HepG2 (cell line): ENCODE data around the gene AGXT. TPM values are rescaled to one million over a fixed set of nuclear protein-coding genes. Genes with fewer than 3 reads are reported as not detected.

Source experiments
- ARID4A ChIP-seq: sonication (generic); formaldehyde crosslinking; IDR thresholded peaks from 2 replicates; pipeline ENCODE4 v1.5.0; 2020; ENCODE audit warnings: mild to moderate bottlenecking, missing genetic modification reagents, borderline replicate concordance
- ASH2L ChIP-seq: fragments of 300-600, 200-600 bp; sonication (generic); IDR thresholded peaks from 2 replicates; pipeline ENCODE4 v1.7.0; 2017; ENCODE audit warnings: low read depth, mild to moderate bottlenecking, moderate library complexity, mixed read lengths, low read length; ENCODE audit not compliant: insufficient read length
- ELF1 ChIP-seq: sonication (generic); formaldehyde crosslinking; IDR thresholded peaks from 2 replicates; pipeline ENCODE4 v1.4.0; 2020; ENCODE audit warnings: missing genetic modification reagents
- ELF3 ChIP-seq: IDR thresholded peaks from 2 replicates; pipeline ENCODE4 v1.6.1; 2016; ENCODE audit warnings: missing genetic modification reagents, missing compliant biosample characterization
- ERF ChIP-seq: IDR thresholded peaks from 2 replicates; pipeline ENCODE4 v1.6.1; 2018; ENCODE audit warnings: missing biosample characterization, missing genetic modification reagents
- FOSL2 ChIP-seq: sonication (generic); formaldehyde crosslinking; IDR thresholded peaks from 2 replicates; pipeline ENCODE4 v1.4.0; 2020; ENCODE audit warnings: missing genetic modification reagents
- FOXK1 ChIP-seq: sonication (generic); formaldehyde crosslinking; IDR thresholded peaks from 2 replicates; pipeline ENCODE4 v1.4.0; 2020; ENCODE audit warnings: low read depth, missing genetic modification reagents, borderline replicate concordance
- GATAD2A ChIP-seq: IDR thresholded peaks from 2 replicates; pipeline ENCODE4 v1.6.1; 2016
- MXD4 ChIP-seq: IDR thresholded peaks from 2 replicates; pipeline ENCODE4 v1.6.1; 2016; ENCODE audit warnings: mild to moderate bottlenecking, missing biosample characterization, missing genetic modification reagents
- NCOA1 ChIP-seq: sonication (generic); formaldehyde crosslinking; IDR thresholded peaks from 2 replicates; pipeline ENCODE4 v1.9.0; 2021; ENCODE audit warnings: missing genetic modification reagents
- NFKBIZ ChIP-seq: IDR thresholded peaks from 2 replicates; pipeline ENCODE4 v1.6.1; 2018; ENCODE audit warnings: missing genetic modification reagents, missing compliant biosample characterization
- RAD21 ChIP-seq: fragments of 450-650 bp; formaldehyde crosslinking; IDR thresholded peaks from 2 replicates; pipeline ENCODE4 v1.5.0; 2020; ENCODE audit warnings: mild to moderate bottlenecking
- XRCC5 ChIP-seq: fragments of 200-400 bp; formaldehyde crosslinking; optimal IDR thresholded peaks from 2 replicates; pipeline ENCODE3; 2017; ENCODE audit warnings: mild to moderate bottlenecking, low read length
- YY1 ChIP-seq: IDR thresholded peaks from 2 replicates; pipeline ENCODE4 v1.6.1; 2011; ENCODE audit warnings: low read length, low read depth, moderate library complexity, mild to moderate bottlenecking; ENCODE audit not compliant: insufficient read depth, insufficient replicate concordance
- ZNF260 ChIP-seq: sonication (generic); formaldehyde crosslinking; IDR thresholded peaks from 2 replicates; pipeline ENCODE4 v1.4.0; 2020; ENCODE audit warnings: missing genetic modification reagents, low read depth, mild to moderate bottlenecking, borderline replicate concordance
- ZNF605 ChIP-seq: sonication (generic); formaldehyde crosslinking; IDR thresholded peaks from 2 replicates; pipeline ENCODE4 v1.8.0; 2022; ENCODE audit warnings: mild to moderate bottlenecking, missing genetic modification reagents
- ZNF704 ChIP-seq: sonication (generic); formaldehyde crosslinking; IDR thresholded peaks from 2 replicates; pipeline ENCODE4 v1.8.1; 2023; ENCODE audit warnings: mild to moderate bottlenecking, inconsistent platforms, moderate library complexity, missing genetic modification reagents, borderline replicate concordance
- ZNF724P ChIP-seq: sonication (generic); formaldehyde crosslinking; IDR thresholded peaks from 2 replicates; pipeline ENCODE4 v1.8.0; 2022; ENCODE audit warnings: missing genetic modification reagents, borderline replicate concordance
- ZNF768 ChIP-seq: sonication (generic); formaldehyde crosslinking; IDR thresholded peaks from 2 replicates; pipeline ENCODE4 v1.4.0; 2020; ENCODE audit warnings: missing genetic modification reagents
- polyA plus RNA-seq, 8 experiments: library from polyadenylated mRNA; depleted of rRNA in 3 of 8; stranded (reverse) in 7 of 8; unstranded in 1 of 8; fragments of >200 nt; fragmentation: Illumina TruSeq in 4 of 8; extraction: Trizol in 4 of 8; gene quantifications; 2 replicates each; pipeline versions ENCODE4 v1.2.1 to v1.2.3, GENCODE V29; 2011 to 2016; ENCODE audit warnings: low read depth in 4 of 8, missing spikeins in 1 of 8, mixed read lengths in 1 of 8; ENCODE audit not compliant: insufficient read depth in 1 of 8
- total RNA-seq, 5 experiments: library from RNA; depleted of rRNA; stranded (reverse); fragments of >200 nt; fragmentation: Illumina TruSeq; extraction: Trizol; gene quantifications; 2 replicates each; pipeline ENCODE4 v1.2.3, GENCODE V29; 2016; ENCODE audit warnings: low read depth in 1 of 5
- TF ChIP-seq, protein P1 (sequence below): IDR thresholded peaks from 2 replicates; pipeline ENCODE4 v1.6.1; 2018; ENCODE audit warnings: missing genetic modification reagents, mild to moderate bottlenecking, missing compliant biosample characterization
- TF ChIP-seq, protein P2 (sequence below): sonication (generic); formaldehyde crosslinking; IDR thresholded peaks from 2 replicates; pipeline ENCODE4 v1.4.0; 2020; ENCODE audit warnings: mild to moderate bottlenecking, missing genetic modification reagents

The AGXT gene
- total and polyA plus RNA-seq, 2 of the 13 experiments (the other 11 are each of a cell fraction or from before 2014, with no cell fraction given): 41.9 to 96.1 TPM

GRCh38 chr2:240851078-240851991 is 17.3 kb upstream of the AGXT start (continued):
- peak; percentile 57; the same call in 1 of the 2 replicates for TF ChIP-seq ARID4A (CRISPR knock-in tag)
- TF ChIP-seq FOSL2: peak; percentile 40; the same call in 1 of the 2 replicates
- TF ChIP-seq ELF3 (CRISPR knock-in tag): peak; percentile 68; the same call in 1 of the 2 replicates
- TF ChIP-seq ZNF605 (CRISPR knock-in tag): peak; percentile 69
- peak; percentile 26; the same call in 1 of the 2 replicates for TF ChIP-seq ZNF768
- TF ChIP-seq ASH2L: no peak
- no peak for TF ChIP-seq ZNF704 (CRISPR knock-in tag)
- peak; percentile 67; the same call in 1 of the 2 replicates for TF ChIP-seq ERF
- TF ChIP-seq, protein P1, sequence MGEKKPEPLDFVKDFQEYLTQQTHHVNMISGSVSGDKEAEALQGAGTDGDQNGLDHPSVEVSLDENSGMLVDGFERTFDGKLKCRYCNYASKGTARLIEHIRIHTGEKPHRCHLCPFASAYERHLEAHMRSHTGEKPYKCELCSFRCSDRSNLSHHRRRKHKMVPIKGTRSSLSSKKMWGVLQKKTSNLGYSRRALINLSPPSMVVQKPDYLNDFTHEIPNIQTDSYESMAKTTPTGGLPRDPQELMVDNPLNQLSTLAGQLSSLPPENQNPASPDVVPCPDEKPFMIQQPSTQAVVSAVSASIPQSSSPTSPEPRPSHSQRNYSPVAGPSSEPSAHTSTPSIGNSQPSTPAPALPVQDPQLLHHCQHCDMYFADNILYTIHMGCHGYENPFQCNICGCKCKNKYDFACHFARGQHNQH (CRISPR knock-in tag): peak; percentile 74; the same call in 1 of the 2 replicates
- TF ChIP-seq XRCC5: peak; percentile 76
- no peak; the same call in 1 of the 2 replicates for TF ChIP-seq ELF1 (CRISPR knock-in tag)
- TF ChIP-seq RAD21 (CRISPR knock-in tag): peak; percentile 98
- no peak for TF ChIP-seq ZNF260 (CRISPR knock-in tag)
- peak; percentile 51 for TF ChIP-seq YY1
- TF ChIP-seq, protein P2, sequence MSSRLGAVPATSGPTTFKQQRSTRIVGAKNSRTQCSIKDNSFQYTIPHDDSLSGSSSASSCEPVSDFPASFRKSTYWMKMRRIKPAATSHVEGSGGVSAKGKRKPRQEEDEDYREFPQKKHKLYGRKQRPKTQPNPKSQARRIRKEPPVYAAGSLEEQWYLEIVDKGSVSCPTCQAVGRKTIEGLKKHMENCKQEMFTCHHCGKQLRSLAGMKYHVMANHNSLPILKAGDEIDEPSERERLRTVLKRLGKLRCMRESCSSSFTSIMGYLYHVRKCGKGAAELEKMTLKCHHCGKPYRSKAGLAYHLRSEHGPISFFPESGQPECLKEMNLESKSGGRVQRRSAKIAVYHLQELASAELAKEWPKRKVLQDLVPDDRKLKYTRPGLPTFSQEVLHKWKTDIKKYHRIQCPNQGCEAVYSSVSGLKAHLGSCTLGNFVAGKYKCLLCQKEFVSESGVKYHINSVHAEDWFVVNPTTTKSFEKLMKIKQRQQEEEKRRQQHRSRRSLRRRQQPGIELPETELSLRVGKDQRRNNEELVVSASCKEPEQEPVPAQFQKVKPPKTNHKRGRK: 0 out of 2 replicates have a peak, but pooled peaks have one; percentile 47
- TF ChIP-seq GATAD2A: peak; percentile 65
- TF ChIP-seq NCOA1: no peak
- peak; percentile 63; the same call in 1 of the 2 replicates for TF ChIP-seq MXD4 (CRISPR knock-in tag)
- peak; percentile 44; the same call in 1 of the 2 replicates for TF ChIP-seq FOXK1 (CRISPR knock-in tag)
- TF ChIP-seq NFKBIZ: 0 out of 2 replicates have a peak, but pooled peaks have one; percentile 56
- no peak; the same call in 1 of the 2 replicates for TF ChIP-seq ZNF724P (CRISPR knock-in tag)
